ENCODE results near the gene MZT2A. TPM values are rescaled to one million over a fixed set of nuclear protein-coding genes. Genes with fewer than 3 reads are reported as not detected.
A peak's percentile ranks its signal among the peaks of the same experiment; 100 is the strongest.
"Not testable (repeated sequence)": the region's sequence is repeated elsewhere in the genome, so short reads cannot be mapped to it uniquely, and the experiment has no call there.

MZT2A gene
- total RNA-seq, 2 experiments from 2014 or later, result 305 to 443 TPM

GRCh38 chr2:131509615-131510014 is 17.4 kb upstream of the MZT2A start:
- Histone ChIP-seq H3K9me2 (ENCODE audit: insufficient read depth, low read length) (no peaks in the 10 kb centered on the region), H3K4me2 (ENCODE audit: low read length) (no peak overlapping the region), H2AFZ (ENCODE audit: low read length) (no peak overlapping the region), H3K4me3 (ENCODE audit: low read depth, low read length, poor library complexity, severe bottlenecking) (no peak overlapping the region), H3K4me1 (ENCODE audit: insufficient read depth, low read length, poor library complexity, severe bottlenecking) (peaks cover 4% of the 10 kb centered on the region), H4K20me1 (ENCODE audit: insufficient read depth, low read length) (no peaks in the 10 kb centered on the region), H3K27ac (ENCODE audit: low read depth, low read length, poor library complexity, severe bottlenecking) (no peak overlapping the region), H3K9me3 (ENCODE audit: low read length) (no peaks in the 10 kb centered on the region), H3K36me3 (ENCODE audit: insufficient read depth, low read length) (peaks cover 75% of the 10 kb centered on the region), H3K79me2 (ENCODE audit: insufficient read depth, low read depth, low read length) (no peaks in the 10 kb centered on the region)
- POLR2A ChIA-PET, result no interaction called here
- no peak for DNase-seq (ENCODE audit: low spot score)
- BruUV-seq (replicated peaks), result no TSS peak
- TF ChIP-seq CTCF (conservative IDR thresholded peaks at IDR 0.05; ENCODE audit: low read length) (no peak), EZH2phosphoT487 (IDR thresholded peaks at IDR 0.05; ENCODE audit: borderline replicate concordance, low read depth, low read length) (no peak)
- CTCF ChIA-PET (ENCODE audit: unreplicated experiment), result no interaction called here
- intact Hi-C loops (cut with micrococcal nuclease; ENCODE audit: unreplicated experiment), result no loop called here

GRCh38 chr2:131504082-131504750 is 12.0 kb upstream of the MZT2A start:
- H4K20me1 ChIP-seq (ENCODE audit: insufficient read depth, low read length); intact Hi-C loops (cut with micrococcal nuclease; ENCODE audit: unreplicated experiment); H3K79me2 ChIP-seq (ENCODE audit: insufficient read depth, low read depth, low read length); H3K4me1 ChIP-seq (ENCODE audit: insufficient read depth, low read length, poor library complexity, severe bottlenecking); H3K4me3 ChIP-seq (ENCODE audit: low read depth, low read length, poor library complexity, severe bottlenecking); H3K27ac ChIP-seq (ENCODE audit: low read depth, low read length, poor library complexity, severe bottlenecking); H3K9me2 ChIP-seq (ENCODE audit: insufficient read depth, low read length); CTCF ChIA-PET (ENCODE audit: unreplicated experiment); DNase-seq (ENCODE audit: low spot score); H2AFZ ChIP-seq (ENCODE audit: low read length); H3K9me3 ChIP-seq (ENCODE audit: low read length); H3K4me2 ChIP-seq (ENCODE audit: low read length): not testable (repeated sequence)
- POLR2A ChIA-PET, result interaction anchor here (0.6 to 0.7 kb wide), 2 partner anchors 53 to 137 kb away, joined by 3 to 5 read pairs; no protein-coding TSS in a partner anchor
- H3K36me3 ChIP-seq (ENCODE audit: insufficient read depth, low read length), result peaks cover 97% of the 10 kb centered on the region
- BruUV-seq (replicated peaks), result TSS peak; percentile 18

- peaks cover 16% of the 10 kb centered on the region; the same call in 1 of the 2 replicates for H3K79me2 ChIP-seq (ENCODE audit: insufficient read depth, low read depth, low read length)
- H3K9me2 ChIP-seq (ENCODE audit: insufficient read depth, low read length); H2AFZ ChIP-seq (ENCODE audit: low read length); H4K20me1 ChIP-seq (ENCODE audit: insufficient read depth, low read length); DNase-seq (ENCODE audit: low spot score); H3K4me2 ChIP-seq (ENCODE audit: low read length); CTCF ChIA-PET (ENCODE audit: unreplicated experiment); intact Hi-C loops (cut with micrococcal nuclease; ENCODE audit: unreplicated experiment); H3K9me3 ChIP-seq (ENCODE audit: low read length); H3K4me1 ChIP-seq (ENCODE audit: insufficient read depth, low read length, poor library complexity, severe bottlenecking); H3K4me3 ChIP-seq (ENCODE audit: low read depth, low read length, poor library complexity, severe bottlenecking); BruUV-seq (replicated peaks); H3K27ac ChIP-seq (ENCODE audit: low read depth, low read length, poor library complexity, severe bottlenecking): not testable (repeated sequence)
- POLR2A ChIA-PET, result interaction anchor here (0.7 to 1.2 kb wide), 3 partner anchors 9 to 403 kb away, joined by 3 to 5 read pairs (median 3); no protein-coding TSS in a partner anchor
- H3K36me3 ChIP-seq (ENCODE audit: insufficient read depth, low read length), result peaks cover 97% of the 10 kb centered on the region
Measured at GRCh38 chr2:131503587-131503986, 11.4 kb upstream of the MZT2A start.

GRCh38 chr2:131498321-131498973 is 6.2 kb upstream of the MZT2A start:
- H2AFZ ChIP-seq (ENCODE audit: low read length); POLR2A ChIA-PET; H3K4me3 ChIP-seq (ENCODE audit: low read depth, low read length, poor library complexity, severe bottlenecking); H3K4me2 ChIP-seq (ENCODE audit: low read length); H3K9me3 ChIP-seq (ENCODE audit: low read length); H3K9me2 ChIP-seq (ENCODE audit: insufficient read depth, low read length); CTCF ChIA-PET (ENCODE audit: unreplicated experiment); H3K27ac ChIP-seq (ENCODE audit: low read depth, low read length, poor library complexity, severe bottlenecking); BruUV-seq (replicated peaks); DNase-seq (ENCODE audit: low spot score): not testable (repeated sequence)
- Histone ChIP-seq H3K36me3 (ENCODE audit: insufficient read depth, low read length) (peaks cover 81% of the 10 kb centered on the region), H4K20me1 (ENCODE audit: insufficient read depth, low read length) (peaks cover 24% of the 10 kb centered on the region), H3K4me1 (ENCODE audit: insufficient read depth, low read length, poor library complexity, severe bottlenecking) (peaks cover 19% of the 10 kb centered on the region), H3K79me2 (ENCODE audit: insufficient read depth, low read depth, low read length) (peaks cover 66% of the 10 kb centered on the region)
- intact Hi-C loops (cut with micrococcal nuclease; ENCODE audit: unreplicated experiment), result loop anchor here (10.0 kb wide), 1 partner anchor 646 kb away; no protein-coding TSS in a partner anchor

GRCh38 chr2:131495506-131495905 is 3.3 kb upstream of the MZT2A start:
- H3K9me3 ChIP-seq (ENCODE audit: low read length); H2AFZ ChIP-seq (ENCODE audit: low read length); DNase-seq (ENCODE audit: low spot score); BruUV-seq (replicated peaks); H3K27ac ChIP-seq (ENCODE audit: low read depth, low read length, poor library complexity, severe bottlenecking); POLR2A ChIA-PET; CTCF ChIA-PET (ENCODE audit: unreplicated experiment); H3K9me2 ChIP-seq (ENCODE audit: insufficient read depth, low read length): not testable (repeated sequence)
- H4K20me1 ChIP-seq (ENCODE audit: insufficient read depth, low read length), result peaks cover 24% of the 10 kb centered on the region
- peaks cover 20% of the 10 kb centered on the region for H3K4me1 ChIP-seq (ENCODE audit: insufficient read depth, low read length, poor library complexity, severe bottlenecking)
- intact Hi-C loops (cut with micrococcal nuclease; ENCODE audit: unreplicated experiment), result loop anchor here (10.0 kb wide), 1 partner anchor 649 kb away; no protein-coding TSS in a partner anchor
- peaks cover 81% of the 10 kb centered on the region for H3K79me2 ChIP-seq (ENCODE audit: insufficient read depth, low read depth, low read length)
- peak overlapping the region; percentile 83 for H3K4me3 ChIP-seq (ENCODE audit: low read depth, low read length, poor library complexity, severe bottlenecking)
- H3K4me2 ChIP-seq (ENCODE audit: low read length), result peak overlapping the region; percentile 84
- H3K36me3 ChIP-seq (ENCODE audit: insufficient read depth, low read length), result peaks cover 58% of the 10 kb centered on the region

All from OCI-LY7 (cell line).